GM12892 (cell line): ENCODE data around the gene SLC51A.

ENCODE experiments used
- POLR2A ChIP-seq: IDR thresholded peaks from 2 replicates; pipeline ENCODE4 v1.6.1; 2011; ENCODE audit warnings: low read depth, low read length, control low read depth
- TAF1 ChIP-seq: IDR thresholded peaks from 2 replicates; pipeline ENCODE4 v1.6.1; 2011; ENCODE audit warnings: low read depth, mild to moderate bottlenecking, control low read depth, low read length, borderline replicate concordance

DNA sequence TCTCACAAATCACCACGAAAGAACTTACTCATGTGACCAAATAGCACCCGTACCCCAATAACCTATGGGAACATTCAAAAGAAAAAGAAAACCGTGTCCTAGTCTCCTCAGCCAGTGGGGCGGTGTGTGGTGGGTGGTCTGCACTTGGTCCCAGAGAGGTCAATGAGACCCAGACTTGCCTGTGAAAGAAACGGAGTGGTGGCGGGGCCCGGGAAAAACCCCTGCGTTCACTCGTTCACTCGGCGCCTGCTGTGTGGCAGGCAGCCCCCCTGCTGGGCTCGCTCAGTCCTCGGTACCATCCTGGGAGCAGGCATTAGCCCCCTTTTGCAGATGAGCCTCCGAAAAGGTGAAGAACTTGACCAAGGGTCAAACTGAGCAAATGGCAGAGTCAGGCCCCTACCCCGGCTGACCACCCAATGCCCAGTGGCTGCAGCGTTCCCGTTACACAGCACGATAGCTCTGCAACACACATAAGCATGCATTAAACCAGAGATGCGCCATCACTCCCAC is 41.2 kb upstream of the SLC51A start:
- TF ChIP-seq POLR2A (no peak), TAF1 (no peak)
